H1 (cell line): ENCODE results near the gene TSKS. TPM values are rescaled to one million over a fixed set of nuclear protein-coding genes. Genes with fewer than 3 reads are reported as not detected.

Source experiments
- BACH1 ChIP-seq: IDR thresholded peaks from 2 replicates; pipeline ENCODE4 v1.6.1; 2012; ENCODE audit warnings: low read length, improper control_type of control experiment
- CBX8 ChIP-seq: fragments of 300-800, 300-1000 bp; sonication (generic); IDR thresholded peaks from 2 replicates; pipeline ENCODE4 v1.7.1; 2016; ENCODE audit warnings: low read depth, low read length, borderline replicate concordance
- CREB1 ChIP-seq: IDR thresholded peaks from 2 replicates; pipeline ENCODE4 v1.6.1; 2012; ENCODE audit warnings: inconsistent platforms
- EGR1 ChIP-seq: IDR thresholded peaks from 2 replicates; pipeline ENCODE4 v1.6.1; 2011; ENCODE audit warnings: low read depth, low read length, borderline replicate concordance
- PHF8 ChIP-seq: fragments of 200-600 bp; sonication (generic); conservative IDR thresholded peaks from 2 replicates; pipeline ENCODE4 v1.7.1; 2012; ENCODE audit warnings: low read depth, mild to moderate bottlenecking, inconsistent platforms, low read length, moderate library complexity
- POLR2AphosphoS5 ChIP-seq: IDR thresholded peaks from 2 replicates; pipeline ENCODE4 v1.6.1; 2011; ENCODE audit warnings: low read depth, low read length
- RXRA ChIP-seq: IDR thresholded peaks from 2 replicates; pipeline ENCODE4 v1.6.1; 2011; ENCODE audit warnings: low read depth, mild to moderate bottlenecking, low read length, moderate library complexity; ENCODE audit not compliant: insufficient read depth
- SAP30 ChIP-seq: fragments of 300-600 bp; sonication (generic); IDR thresholded peaks from 2 replicates; pipeline ENCODE4 v1.7.1; 2012; ENCODE audit warnings: low read length, moderate library complexity, mild to moderate bottlenecking, inconsistent platforms; ENCODE audit not compliant: insufficient read depth, insufficient replicate concordance
- TAF1 ChIP-seq: IDR thresholded peaks from 2 replicates; pipeline ENCODE4 v1.6.1; 2011; ENCODE audit warnings: mild to moderate bottlenecking, low read depth, low read length
- TBP ChIP-seq: IDR thresholded peaks from 2 replicates; pipeline ENCODE4 v1.6.1; 2011; ENCODE audit warnings: low read depth, low read length, improper control_type of control experiment
- polyA plus RNA-seq, 7 experiments: library from polyadenylated mRNA; depleted of rRNA in 3 of 7; stranded (reverse) in 5 of 7; unstranded in 2 of 7; fragments of >200 nt in 5 of 7; fragments of 200-250 nt in 2 of 7; gene quantifications; 1 replicate in 5 of 7; 2 replicates in 1 of 7; 4 replicates in 1 of 7; pipeline versions ENCODE4 v1.2.1 to v1.2.3, GENCODE V29; 2011 to 2013; ENCODE audit warnings: missing spikeins in 2 of 7, mixed read lengths in 2 of 7
- total RNA-seq: library from RNA; stranded (reverse); fragmentation: NEBNext Ultra II Directional; extraction: Animal tissue kit (Norgen Biotek cat#: 25700); gene quantifications from 2 replicates; pipeline ENCODE4 v1.2.1, GENCODE V29; 2021
- TF ChIP-seq, protein P1 (sequence below): IDR thresholded peaks from 2 replicates; pipeline ENCODE4 v1.6.1; 2011; ENCODE audit warnings: low read depth, mild to moderate bottlenecking, low read length; ENCODE audit not compliant: insufficient read depth
- TF ChIP-seq, protein P2 (sequence below): IDR thresholded peaks from 2 replicates; pipeline ENCODE4 v1.6.1; 2011; ENCODE audit warnings: low read length, improper control_type of control experiment

Gene TSKS
- total and polyA plus RNA-seq, 2 of the 8 experiments (the other 6 are each of a cell fraction or from before 2014, with no cell fraction given), result 0.21 TPM; not detected in 1

DNA sequence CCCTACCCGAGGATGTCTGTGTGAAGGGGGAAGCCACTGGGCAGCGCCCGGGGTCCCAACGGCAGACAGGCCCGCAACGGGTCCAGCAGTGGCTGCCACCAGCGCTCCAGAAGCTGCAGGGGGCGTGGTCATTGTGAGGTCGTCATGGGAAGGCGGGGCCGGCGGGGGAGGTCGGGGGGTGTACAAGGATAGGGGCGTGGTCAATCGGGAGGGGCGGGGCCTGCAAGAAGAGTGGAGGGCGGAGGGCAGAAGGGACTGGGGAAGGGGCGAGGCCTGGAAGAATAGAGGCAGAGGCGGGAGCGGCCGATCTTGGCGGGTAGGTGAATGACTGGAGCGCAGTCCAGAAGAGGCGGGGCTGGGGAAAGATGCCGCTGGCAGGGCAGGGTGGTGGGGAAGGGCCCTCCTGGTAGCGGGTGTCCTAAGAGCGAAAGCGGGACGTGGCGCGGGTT, 45.6 kb upstream of the TSKS start (continued):
- TF ChIP-seq POLR2AphosphoS5 (no peak), CBX8 (no peak), PHF8 (0 out of 2 replicates have a peak, but pooled peaks have one; percentile 35), BACH1 (no peak), TAF1 (peak; percentile 58; the same call in 1 of the 2 replicates), TBP (no peak; the same call in 1 of the 2 replicates), SAP30 (no peak), RXRA (no peak), EGR1 (no peak), CREB1 (peak; percentile 73)
- TF ChIP-seq, protein P1, sequence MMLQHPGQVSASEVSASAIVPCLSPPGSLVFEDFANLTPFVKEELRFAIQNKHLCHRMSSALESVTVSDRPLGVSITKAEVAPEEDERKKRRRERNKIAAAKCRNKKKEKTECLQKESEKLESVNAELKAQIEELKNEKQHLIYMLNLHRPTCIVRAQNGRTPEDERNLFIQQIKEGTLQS, result no peak
- TF ChIP-seq, protein P2, sequence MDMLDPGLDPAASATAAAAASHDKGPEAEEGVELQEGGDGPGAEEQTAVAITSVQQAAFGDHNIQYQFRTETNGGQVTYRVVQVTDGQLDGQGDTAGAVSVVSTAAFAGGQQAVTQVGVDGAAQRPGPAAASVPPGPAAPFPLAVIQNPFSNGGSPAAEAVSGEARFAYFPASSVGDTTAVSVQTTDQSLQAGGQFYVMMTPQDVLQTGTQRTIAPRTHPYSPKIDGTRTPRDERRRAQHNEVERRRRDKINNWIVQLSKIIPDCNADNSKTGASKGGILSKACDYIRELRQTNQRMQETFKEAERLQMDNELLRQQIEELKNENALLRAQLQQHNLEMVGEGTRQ, result no peak
- TF ChIP-seq, all 59 proteins: peak for 7
